ENCODE data around the gene FERMT2. TPM values are rescaled to one million over a fixed set of nuclear protein-coding genes. Genes with fewer than 3 reads are reported as not detected.

The FERMT2 gene
- total RNA-seq, 4 donors from 2014 or later: 98.2 to 201 (median 180) TPM

DNA sequence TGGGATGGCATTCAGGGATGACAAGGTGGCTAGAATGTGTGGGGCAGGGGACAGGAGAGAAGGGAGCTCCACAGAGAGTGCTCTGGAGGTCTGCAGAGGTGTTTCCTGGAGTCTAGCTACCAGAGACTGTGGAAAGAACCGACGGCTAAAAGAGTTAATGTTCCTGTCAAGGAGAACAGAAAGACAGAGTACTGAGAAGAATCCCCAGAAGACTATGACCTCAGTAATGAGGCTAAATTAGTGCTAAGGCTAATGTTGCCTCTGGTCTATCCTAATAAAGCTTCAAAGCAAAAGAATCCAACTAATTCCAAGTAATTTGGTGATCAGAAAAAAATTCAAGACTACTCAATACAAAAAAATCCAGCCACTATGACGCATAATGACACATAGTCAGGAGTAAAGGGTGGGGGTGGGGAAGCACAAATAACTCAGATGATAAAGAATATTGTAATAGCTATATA is 44.7 kb downstream of the FERMT2 start:
- DNase-seq: no peak
- intact Hi-C loops (cut with DNase I; ENCODE audit: low total_unique reads): no loop called here
- peak overlapping the region; percentile 59 to 66 for H3K27ac ChIP-seq
- no peaks in the 10 kb centered on the region for H3K9me3 ChIP-seq
- no peaks in the 10 kb centered on the region for H3K27me3 ChIP-seq
- TF ChIP-seq CTCF (IDR thresholded peaks at IDR 0.05): no peak
- H3K4me3 ChIP-seq: no peak overlapping the region
- peaks cover 0 to 3% of the 10 kb centered on the region in 2 donors for H3K4me1 ChIP-seq
- H3K36me3 ChIP-seq: no peaks in the 10 kb centered on the region

GRCh38 chr14:52902971-52903619 is 47.8 kb downstream of the FERMT2 start:
- TF ChIP-seq CTCF (IDR thresholded peaks at IDR 0.05): no peak
- no peak for TF ChIP-seq POLR2A (IDR thresholded peaks at IDR 0.05)
- H3K27ac ChIP-seq: peak overlapping the region; percentile 24 to 47
- H3K9me3 ChIP-seq: no peaks in the 10 kb centered on the region
- intact Hi-C loops (cut with DNase I; ENCODE audit: low total_unique reads): no loop called here
- no peak for DNase-seq
- H3K36me3 ChIP-seq: no peaks in the 10 kb centered on the region
- H3K4me3 ChIP-seq: no peak overlapping the region
- no peaks in the 10 kb centered on the region for H3K27me3 ChIP-seq
- no peaks in the 10 kb centered on the region for H3K4me1 ChIP-seq

GRCh38 chr14:52901357-52901980 is 49.4 kb downstream of the FERMT2 start:
- H3K4me3 ChIP-seq: no peak overlapping the region
- no peaks in the 10 kb centered on the region for H3K4me1 ChIP-seq
- H3K27me3 ChIP-seq: no peaks in the 10 kb centered on the region
- no peak for TF ChIP-seq CTCF (IDR thresholded peaks at IDR 0.05)
- no peak for TF ChIP-seq POLR2A (IDR thresholded peaks at IDR 0.05)
- no peaks in the 10 kb centered on the region for H3K9me3 ChIP-seq
- DNase-seq: no peak
- no peaks in the 10 kb centered on the region for H3K36me3 ChIP-seq
- intact Hi-C loops (cut with DNase I; ENCODE audit: low total_unique reads): no loop called here
- no peak overlapping the region for H3K27ac ChIP-seq

DNA sequence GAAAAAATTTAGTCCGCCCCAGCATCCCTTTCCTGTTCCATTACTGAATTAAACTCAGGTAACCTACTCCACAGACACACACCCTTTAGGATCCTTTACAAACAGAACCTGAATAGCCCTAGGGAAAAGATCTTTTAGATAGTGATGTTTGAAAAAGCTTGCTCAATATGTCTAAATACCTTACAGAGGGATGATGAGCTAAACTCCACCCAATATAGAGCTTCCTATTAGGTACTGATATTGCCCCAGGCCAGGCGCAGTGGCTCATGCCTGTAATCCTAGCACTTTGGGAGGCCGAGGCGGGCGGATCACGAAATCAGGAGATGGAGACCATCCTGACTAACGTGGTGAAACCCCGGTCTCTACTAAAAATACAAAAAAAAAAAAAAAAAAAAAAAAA is 50.1 kb downstream of the FERMT2 start:
- no peak for TF ChIP-seq POLR2A (IDR thresholded peaks at IDR 0.05)
- no peak for TF ChIP-seq CTCF (IDR thresholded peaks at IDR 0.05)
- H3K27ac ChIP-seq: no peak overlapping the region
- H3K27me3 ChIP-seq: no peaks in the 10 kb centered on the region
- intact Hi-C loops (cut with DNase I; ENCODE audit: low total_unique reads): no loop called here
- no peak overlapping the region for H3K4me3 ChIP-seq
- no peaks in the 10 kb centered on the region for H3K36me3 ChIP-seq
- no peaks in the 10 kb centered on the region for H3K9me3 ChIP-seq
- no peaks in the 10 kb centered on the region for H3K4me1 ChIP-seq
- DNase-seq: no peak

GRCh38 chr14:52898496-52898895 is 52.4 kb downstream of the FERMT2 start:
- no peaks in the 10 kb centered on the region for H3K36me3 ChIP-seq
- no peaks in the 10 kb centered on the region for H3K27me3 ChIP-seq
- DNase-seq: no peak
- H3K4me3 ChIP-seq: no peak overlapping the region
- TF ChIP-seq POLR2A (IDR thresholded peaks at IDR 0.05) (no peak), CTCF (IDR thresholded peaks at IDR 0.05) (no peak)
- H3K4me1 ChIP-seq: no peaks in the 10 kb centered on the region
- no peak overlapping the region for H3K27ac ChIP-seq
- intact Hi-C loops (cut with DNase I; ENCODE audit: low total_unique reads): no loop called here
- H3K9me3 ChIP-seq: no peaks in the 10 kb centered on the region

Measured in uterus (tissue), 4 donors.